ENCODE measurements around the gene PLXNA4.

Gene PLXNA4

DNA sequence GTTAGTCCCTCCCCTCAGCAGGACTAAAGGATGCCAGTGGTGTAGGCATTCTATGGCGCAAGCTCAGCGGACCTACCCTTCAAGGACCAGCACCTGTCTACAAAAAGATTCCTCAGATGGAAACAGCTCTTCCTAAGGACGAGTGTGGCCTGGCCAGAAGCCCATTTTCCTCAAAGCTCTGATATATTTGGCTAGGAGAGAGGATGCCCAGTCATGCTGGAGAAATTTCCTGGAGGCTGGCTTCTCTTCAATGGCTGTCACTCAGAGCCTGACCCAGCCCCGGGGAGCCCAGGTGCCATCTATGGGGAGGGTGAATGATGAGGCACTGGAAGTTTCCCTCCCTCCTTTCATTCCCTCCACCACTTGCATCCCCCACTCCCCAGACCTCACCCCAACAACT, 111.5 kb downstream of the PLXNA4 start:
- DNase-seq: no peak

DNA sequence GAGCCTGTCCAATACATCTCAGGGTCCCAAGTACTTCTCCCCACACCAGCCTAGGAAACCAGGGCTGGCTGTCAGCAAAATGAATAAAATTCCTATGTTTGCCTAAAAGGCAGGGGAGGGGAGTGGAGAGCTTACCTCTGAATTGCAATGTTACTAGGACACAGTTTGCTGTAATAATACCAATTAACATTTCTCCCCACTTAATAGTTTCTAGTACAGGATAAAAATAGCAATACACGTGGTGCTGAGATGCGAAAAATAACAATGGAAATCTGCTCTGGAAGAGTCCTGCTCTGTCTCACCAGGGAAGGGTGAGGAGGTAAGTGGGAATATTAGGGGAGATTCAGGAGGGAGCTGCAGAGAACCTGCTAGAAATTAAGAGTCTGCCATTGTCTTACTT, 112.3 kb downstream of the PLXNA4 start:
- no peak for DNase-seq

DNA sequence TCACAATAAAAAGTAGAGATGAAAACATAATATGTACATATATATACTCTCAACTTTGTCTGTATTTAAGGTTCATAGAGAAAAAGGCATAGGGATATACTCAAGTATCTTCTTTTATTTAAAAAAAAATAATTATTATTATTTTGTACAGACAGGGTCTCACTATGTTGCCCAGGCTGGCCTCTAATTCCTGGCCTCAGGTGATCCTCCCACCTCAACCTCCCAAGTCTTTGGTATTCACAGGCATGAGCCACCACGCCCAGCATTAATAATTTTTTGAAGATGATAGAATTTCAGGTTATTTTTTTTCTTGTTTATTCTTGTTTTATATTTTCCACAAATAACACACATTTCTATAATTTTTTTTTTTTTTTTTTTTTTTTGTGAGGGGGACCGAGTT, 113.8 kb downstream of the PLXNA4 start:
- no peak for DNase-seq

DNA sequence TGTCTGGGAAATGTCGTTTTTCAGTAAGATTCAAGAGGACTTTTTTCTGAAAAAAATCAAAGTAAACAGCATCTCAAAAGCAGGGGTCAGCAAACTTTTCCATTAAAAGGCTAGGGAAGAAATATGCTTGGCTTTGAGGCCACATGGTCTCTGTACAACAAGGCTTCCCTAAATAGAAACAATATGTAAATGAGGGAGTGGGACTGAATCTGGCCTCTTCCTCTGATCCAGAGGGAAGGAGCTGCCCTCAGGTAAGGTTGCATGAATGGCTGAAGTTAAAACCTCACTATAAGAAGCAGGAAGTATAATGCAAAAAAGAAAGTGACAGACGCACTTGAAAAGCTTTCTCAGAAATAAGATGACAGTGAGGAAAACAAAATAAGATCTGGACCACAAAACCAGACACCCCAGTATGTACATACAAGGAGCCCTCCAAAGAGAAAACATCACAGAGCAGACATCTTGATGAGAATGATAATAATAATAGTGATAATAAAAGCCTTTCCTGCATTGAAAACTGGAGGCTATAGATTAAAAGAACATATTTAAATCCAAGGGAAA, 115.2 kb downstream of the PLXNA4 start:
- no peak for DNase-seq

DNA sequence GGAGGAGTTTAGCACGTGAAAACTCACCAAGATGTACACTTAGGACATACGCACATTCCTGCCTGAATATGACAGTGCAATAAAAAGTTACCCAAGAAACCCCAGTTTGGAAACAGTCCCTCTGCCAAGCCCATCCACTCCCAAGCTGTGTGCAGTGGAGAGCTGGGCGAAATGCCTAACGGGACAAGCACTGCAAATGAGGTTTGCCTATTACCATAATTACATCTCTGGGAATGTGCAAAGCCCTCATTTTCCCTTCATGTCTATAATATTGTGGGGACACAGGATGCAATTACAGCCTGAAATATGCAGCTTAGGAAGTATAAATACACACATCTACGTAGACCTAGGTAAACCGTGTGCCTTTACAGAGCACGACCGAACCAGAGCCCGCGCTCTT, 117.5 kb downstream of the PLXNA4 start:
- no peak for DNase-seq

DNA sequence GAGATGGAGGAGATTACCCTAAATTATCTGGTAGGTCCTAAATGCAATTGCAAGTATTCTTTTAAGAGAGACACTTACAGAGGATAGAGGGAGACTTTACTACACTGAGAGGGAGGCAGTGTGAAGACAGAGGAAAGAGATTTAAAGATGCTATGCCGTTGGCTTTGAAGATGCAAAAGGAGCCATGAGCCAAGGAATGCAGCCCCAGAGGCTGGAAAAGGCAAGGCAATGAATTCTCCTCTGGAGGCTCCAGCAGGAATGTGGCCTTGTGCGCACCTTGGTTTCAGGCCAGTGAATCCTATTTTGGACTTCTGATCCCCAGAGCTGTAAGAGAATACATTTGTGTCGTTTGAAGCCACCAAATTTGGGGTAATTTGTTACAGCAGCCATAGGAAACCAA, 118.6 kb downstream of the PLXNA4 start:
- DNase-seq: no peak

DNA sequence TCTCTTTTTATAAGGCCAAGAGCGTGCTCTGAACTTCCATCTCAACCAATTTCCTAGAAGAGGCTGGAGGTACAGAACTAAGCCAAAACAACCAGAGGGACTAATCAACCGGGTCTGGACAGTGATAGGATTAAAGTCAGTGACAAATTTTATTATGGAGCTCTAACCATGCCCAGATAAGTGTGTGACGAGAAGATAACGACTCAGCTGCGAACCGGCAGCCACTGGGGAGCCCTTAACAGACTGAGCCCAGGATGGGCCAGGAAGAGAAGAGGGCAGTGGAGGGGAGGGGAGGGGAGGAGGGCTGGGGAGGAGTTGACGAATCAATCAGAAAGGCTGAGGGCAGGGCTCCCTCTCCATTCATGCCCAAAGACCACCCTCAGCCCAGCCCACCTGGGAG, 119.9 kb downstream of the PLXNA4 start:
- no peak for DNase-seq

DNA sequence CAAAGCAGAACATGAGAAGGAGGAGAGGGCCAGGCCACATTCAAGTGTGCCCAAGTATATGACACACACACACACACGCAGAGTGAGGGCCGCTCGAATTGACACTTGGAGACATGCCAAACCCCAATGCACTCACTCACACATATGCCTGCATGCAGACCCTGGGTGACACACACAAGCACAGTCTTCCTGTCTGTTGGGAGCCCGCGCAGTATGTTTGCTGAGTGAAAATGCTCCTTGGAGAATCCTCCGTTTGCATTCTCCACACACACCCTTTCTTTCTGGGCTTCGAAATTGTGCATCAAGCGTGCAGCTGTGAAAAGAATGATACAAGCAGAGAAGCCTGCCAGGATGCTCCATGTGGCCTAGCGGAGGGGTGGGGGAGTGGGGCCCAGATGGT, 120.9 kb downstream of the PLXNA4 start:
- no peak for DNase-seq

DNA sequence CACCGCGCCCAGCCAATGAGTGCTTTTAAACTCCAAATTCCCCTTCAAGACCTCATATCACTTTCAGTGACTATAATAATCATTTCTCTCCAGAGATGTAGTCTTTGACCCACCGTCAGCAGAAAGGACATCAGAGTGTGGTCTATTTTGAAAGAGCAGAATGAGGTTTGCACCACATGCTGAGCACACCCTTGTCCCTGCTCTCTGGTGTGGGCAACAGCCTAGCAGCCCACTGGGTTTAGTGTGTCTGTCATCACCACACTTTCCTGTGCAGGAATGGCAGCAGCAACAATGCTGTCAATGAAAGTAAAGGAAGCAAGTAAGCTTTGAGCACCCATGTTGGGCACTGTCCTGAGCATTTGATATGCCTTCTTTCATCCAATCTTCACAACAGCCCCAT, 122.4 kb downstream of the PLXNA4 start:
- DNase-seq: no peak

DNA sequence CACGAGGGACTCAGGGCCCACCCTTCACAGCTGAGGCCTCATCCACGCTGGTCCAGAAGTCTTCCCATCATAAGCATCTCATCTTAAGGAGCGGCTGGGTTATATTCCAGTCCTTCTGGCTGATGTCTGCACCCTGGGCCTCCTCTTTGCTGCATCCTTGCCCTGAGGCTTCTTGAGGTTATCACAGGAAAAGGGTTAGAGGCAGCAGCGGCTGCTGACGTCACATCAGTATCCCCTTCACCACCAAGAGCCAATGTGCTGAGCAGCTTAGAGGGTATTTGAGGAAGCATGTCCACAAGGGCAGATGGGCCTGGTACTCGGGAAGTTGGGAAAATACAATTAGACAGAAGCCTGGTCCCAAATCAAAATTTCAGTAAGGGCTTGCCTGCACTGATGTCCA, 125.1 kb downstream of the PLXNA4 start:
- no peak for DNase-seq

DNA sequence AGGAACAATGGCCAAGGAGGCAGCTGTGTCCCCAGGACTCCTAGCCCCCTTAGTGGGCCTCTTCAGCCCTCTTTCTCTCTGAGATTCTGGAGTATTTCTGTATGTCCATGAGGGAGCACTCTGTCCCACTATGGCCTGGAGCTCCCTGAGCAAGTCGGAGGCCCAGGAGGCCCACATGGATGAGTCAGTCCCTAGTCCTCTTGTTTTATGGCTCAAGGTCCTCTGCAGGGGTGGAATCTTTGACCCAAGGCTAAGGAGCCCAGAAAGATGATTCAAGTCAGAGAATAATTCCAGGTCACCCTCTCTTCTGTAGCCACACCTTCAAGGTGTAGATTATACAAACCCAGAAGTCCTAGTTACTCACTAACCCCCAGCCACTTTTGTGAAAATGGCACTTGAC, 125.6 kb downstream of the PLXNA4 start:
- DNase-seq: no peak

DNA sequence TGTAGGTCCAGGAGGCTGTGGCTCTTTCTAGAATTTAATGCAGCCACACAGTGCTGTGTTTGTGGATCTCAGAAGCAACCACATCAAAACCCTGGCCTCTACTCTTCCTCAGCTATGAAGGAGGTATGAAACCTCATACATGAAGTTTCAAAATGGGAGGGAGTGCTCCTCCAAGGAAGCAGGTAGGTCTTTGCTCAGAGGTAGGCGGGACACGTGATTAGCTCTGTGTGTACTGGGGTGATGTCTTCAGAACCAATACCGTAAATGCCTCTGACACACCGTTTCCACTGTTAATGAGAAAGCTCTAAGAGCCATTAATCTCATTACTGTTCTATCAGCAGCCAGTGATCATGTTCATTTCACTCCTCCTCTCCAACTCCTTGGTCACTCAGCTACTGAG, 126.1 kb downstream of the PLXNA4 start:
- no peak for DNase-seq

DNA sequence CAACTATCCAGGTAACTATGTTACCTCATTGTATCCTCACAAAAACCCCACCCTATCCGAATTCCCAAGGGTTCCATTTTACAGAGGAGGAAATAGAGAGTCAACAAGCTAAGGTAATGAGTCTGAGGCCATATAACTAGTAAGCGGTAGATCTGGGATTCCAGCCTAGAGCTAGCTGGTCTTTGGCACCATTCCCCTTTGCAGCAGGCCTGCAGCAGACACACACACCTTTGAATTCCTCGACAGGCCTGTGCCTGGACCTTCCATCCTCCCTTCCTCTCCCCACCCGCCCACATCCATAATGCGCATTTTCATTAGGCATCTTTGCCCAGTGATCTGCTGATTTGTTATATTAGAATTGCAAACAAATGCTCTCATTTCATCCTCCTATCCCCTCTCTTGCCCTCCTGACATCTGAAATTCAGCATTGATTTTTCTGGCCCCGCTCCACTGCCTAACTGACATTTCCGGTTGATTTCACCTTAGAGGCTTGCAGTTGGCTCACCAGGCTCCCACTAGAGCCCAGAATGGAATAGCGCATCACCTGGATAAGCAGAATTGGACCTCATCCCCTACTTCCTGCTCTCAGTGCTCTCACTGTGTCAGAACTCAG, 129.5 kb downstream of the PLXNA4 start:
- DNase-seq: no peak

DNA sequence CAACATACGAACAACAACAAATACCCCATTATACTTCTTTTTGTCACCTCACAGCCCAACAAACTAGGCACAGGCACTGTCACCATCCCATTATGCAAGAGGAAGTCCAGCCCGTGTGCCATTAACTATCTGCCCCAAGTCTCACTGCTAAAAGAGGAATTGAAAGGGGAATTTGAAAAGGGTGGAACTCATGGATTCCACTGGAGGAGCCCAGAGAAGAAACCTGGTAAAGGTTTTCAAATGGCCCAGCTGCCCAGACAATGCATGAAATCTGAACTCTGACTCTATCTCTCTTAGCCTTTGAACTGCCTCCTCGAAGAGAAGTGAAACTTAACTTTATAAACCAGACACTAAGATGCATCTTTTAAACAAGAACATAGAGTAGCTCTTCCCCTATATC, 130.0 kb downstream of the PLXNA4 start:
- DNase-seq: peak; percentile 82

DNA sequence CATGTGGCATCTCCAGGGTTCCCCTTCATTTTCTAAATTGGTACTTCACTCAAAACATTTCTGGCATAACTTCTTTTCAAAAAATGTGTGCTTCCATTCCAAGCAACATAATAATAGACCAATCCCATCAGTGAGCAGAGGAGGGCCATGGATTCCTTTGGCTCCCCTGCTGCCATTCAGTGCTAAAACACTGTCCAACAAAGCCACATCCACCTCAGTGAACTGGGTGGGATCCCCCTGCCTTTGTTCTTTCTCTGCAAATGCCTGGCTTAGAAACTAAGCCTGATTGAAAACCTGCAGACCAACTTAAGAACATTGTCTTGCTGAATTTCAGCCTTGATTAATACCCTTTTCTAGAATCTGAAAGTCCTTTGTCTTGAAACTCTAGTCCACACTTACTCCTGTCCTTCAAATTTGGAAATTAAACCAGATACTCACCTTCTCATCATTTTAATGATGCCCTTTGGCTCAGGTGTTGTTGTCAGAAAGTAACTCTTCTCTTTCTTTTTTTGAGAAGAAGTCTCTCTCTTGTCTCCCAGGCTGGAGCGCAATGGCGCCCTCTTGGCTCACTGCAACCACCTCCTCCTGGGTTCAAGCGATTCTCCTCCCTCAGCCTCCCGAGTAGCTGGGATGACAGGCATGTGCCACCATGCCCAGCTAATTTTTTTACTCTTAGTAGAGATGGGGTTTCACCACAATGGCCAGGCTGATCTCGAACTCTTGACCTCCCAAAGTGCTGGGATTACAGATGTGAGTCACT, 132.3 kb downstream of the PLXNA4 start:
- no peak for DNase-seq

DNA sequence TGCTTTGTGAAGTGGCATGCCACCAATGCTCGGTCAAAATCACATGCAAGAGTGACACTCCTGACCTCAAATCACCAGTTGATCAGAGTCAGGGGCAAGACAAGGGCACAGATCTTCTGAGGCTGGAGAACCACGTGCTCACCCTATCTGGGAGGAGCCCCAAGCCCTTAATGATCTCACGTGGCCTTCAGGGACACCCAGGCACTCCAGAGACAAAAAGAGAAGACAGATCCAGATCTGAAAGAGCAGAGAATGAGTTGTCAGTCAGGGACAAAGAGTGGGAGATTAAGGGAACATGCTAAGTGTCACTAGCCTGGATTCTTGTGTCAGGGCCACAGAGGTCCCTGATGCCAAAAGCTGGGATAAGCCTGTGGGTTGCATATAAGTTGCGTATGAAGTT, 134.3 kb downstream of the PLXNA4 start:
- no peak for DNase-seq

DNA sequence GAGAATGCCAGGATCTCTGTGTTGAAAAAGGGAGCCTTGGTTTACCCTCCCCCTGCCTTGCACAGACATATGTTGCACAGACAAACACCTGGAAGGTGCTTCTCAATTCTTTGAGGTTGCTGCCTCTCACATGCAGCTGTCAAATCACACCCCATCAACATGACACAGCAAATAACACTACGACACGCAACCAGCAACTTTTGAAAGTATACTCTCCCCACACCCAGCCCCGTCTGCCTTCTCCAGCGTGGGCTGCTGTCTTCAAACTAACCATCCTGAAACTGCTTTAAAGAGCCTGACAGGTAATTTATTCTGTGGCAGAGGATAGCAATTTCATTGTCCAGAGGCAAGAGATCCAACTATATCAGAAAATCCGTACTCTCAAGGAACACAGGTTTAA, 136.1 kb downstream of the PLXNA4 start:
- no peak for DNase-seq

DNA sequence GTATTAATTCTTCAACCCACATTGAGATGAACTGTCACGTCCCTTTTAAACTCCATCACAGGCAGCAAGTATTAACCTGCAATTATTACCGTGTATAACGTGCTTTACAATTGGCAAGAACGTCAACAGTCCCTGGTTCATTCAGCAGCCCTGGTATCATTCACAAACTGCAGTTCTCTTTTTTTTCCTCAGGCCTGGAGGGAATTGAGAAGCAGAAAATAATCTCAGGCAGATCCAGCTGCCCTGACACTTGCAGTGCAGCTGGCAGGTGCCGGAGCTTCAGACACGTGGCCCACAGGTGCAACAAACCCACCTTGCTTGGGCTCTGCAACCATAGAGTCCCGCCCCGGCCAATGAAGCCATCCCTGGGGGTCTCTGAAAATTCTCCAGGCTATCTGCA, 137.3 kb downstream of the PLXNA4 start:
- no peak for DNase-seq

DNA sequence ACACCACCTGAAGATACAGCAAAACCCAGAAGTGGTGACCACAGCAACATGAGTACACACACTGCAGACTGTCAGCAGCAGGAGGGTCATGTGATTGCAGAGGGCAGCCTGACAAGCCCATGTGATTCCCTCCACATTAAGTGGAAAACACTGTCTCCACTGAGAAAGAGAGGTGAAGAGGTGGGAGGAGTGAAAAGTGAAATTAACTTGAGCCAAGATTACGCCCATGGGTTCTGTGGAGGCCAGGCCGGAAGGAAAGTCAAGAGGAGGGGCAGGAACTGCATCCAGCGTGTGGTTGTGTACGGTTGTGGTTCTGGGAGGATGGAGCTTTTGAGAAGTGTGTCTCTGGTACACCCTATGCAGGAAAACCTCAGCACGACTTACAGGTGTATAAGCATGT, 138.5 kb downstream of the PLXNA4 start:
- DNase-seq: peak; percentile 46

DNA sequence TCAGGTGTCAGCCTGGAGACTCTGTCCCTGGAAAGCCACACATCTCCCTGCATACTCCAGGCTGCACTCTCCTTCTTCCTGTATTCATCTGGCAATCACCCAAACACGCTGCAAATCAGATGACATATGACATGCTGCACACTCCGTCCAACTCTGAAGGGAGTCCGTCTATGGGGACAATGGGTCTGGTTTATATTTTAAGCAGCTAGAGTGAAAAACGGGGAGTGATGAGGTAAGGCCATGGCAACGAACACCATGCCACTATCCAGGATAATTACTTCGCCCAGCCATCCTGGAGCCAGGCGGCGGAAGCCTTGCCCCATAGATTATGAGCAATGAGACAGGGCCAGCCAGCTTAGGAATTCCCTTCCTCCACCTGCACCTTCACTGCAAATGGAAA, 140.1 kb downstream of the PLXNA4 start:
- no peak for DNase-seq

DNA sequence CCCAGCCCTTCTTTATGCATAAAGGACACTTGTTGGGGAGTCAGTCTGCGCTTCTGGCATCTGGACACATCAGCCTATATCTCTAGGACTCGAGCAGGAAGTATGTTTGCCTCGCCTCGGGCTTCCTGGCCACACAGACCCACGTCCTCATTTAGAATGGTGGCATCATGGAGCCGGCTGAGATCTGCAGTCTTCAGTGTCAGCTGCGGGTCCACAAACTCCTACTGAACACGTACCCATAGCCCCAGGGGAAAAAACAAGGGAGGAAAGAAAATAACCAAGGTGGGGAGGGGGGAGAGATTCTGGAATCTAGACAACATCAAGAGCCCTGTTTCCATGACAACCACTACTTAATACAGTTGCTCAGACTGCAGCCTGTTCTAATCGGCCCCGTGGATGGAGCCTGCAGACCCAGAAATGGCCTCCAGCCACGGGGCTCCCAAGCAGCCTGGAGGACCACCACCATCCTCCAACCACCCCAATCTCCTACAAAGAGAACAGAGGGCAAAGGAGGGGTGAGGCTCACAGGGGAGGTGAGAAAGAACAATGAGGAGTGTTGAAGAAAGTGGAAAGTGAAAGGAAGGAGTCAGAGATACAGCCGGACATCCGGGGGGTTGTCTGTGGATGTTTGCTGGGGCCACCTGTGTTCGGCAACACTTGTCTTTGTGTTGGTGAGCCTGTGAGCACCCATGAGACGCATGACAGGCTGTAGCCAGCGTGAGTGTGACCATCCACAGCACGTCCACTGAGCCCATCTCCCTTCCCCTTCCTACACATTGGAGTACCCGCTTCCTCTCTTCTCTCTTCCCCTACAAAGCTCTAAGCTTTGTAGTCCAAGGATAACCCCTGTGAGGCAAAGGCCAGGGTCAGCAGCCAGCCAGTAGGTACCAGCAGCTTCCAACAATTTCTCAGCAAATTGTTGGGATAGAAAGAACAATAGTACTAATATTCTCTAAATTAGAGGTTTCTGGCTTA, 141.0 kb downstream of the PLXNA4 start:
- DNase-seq: no peak

DNA sequence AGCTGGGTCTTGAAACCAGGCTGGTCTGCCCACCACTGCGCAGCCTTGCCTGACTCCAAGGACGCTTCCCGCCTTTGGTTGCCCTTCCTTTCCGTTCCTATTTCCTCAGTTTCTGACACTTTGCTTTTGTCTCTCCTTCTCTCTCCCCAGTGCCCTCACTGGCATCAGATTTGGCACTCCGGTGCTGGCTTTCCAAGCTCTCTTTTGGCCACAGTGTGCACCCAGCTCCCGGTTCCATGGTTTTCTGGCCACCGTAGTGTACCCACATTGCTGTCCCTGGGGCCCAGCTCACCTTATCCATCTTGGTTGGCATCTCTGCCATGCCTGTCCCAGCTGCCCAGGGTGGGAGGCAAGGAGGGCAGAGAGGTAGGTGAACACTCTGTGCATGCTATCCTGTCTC, 142.2 kb downstream of the PLXNA4 start:
- DNase-seq: no peak

DNA sequence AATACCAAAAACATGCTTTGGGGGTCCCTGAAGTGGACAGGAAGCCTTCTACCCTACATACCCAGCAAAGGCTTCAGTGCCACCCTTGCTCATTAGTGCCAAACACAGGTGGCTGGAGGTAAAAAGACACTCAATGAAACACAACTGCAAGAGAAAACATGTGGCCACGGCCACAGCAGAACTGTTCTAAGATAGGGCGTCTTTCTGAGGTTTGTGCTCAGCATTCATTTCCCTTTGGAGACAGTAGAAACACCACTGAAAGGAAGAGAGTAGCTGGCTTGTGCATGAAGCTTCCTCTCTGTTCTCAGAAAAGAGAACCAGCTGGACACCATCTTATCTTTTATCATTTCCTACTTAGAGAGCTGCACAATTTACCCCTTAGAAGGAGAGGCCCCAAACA, 143.0 kb downstream of the PLXNA4 start:
- DNase-seq: no peak
